HepG2 (cell line): ENCODE measurements around the gene GYPC. TPM values are rescaled to one million over a fixed set of nuclear protein-coding genes. Genes with fewer than 3 reads are reported as not detected.
A peak's percentile ranks its signal among the peaks of the same experiment; 100 is the strongest.

Source experiments
- ATAC-seq: fragments of 200-7000 bp; cut with Tn5 transposase; 3 replicates; pipeline ENCODE4 v1.9.1; 2020; ENCODE audit warnings: mild to moderate bottlenecking, moderate library complexity
- BruUV-seq: library from RNA; stranded (reverse); fragments of 400-500 nt; replicated peaks from 2 replicates; lab custom pipeline; 2021; lab: Mats Ljungman, UMichigan
- CTCF ChIA-PET: fragments of 300-600 bp; formaldehyde crosslinking; extraction: SDS; loops from one replicate; lab custom pipeline; 2021; ENCODE audit warnings: low total read pairs, inconsistent platforms, low intra/inter-chr PET ratio; lab: Yijun Ruan, JAX
- POLR2A ChIA-PET: fragments of 350-600 bp; sonication (Branson Sonifier 250); formaldehyde crosslinking; loops from one replicate; lab custom pipeline; 2020; ENCODE audit warnings: antibody characterized with exemption, inconsistent platforms; lab: Yijun Ruan, JAX
- DNase-seq: peaks from one replicate; pipeline ENCODE4 v3.0.0-alpha.2; 2015; ENCODE audit warnings: low spot score
- FAIRE-seq: peaks from 3 replicates; lab custom pipeline; 2011; peaks lifted over from hg19 to GRCh38; lab: Jason Lieb, UNC
- H2AFZ ChIP-seq: one replicate; pipeline ENCODE4 v1.6.1; 2011; ENCODE audit warnings: low read length, inconsistent platforms
- H3K27ac ChIP-seq: fragments of 300-600 bp; 3 replicates; pipeline ENCODE4 v1.8.0; 2011; ENCODE audit warnings: mixed run types, mild to moderate bottlenecking, mixed read lengths, low read length, inconsistent platforms; ENCODE audit not compliant: insufficient read depth; ENCODE audit errors: extremely low read length
- H3K27me3 ChIP-seq, 2 experiments: fragments of 200-600 bp in 1 of 2; 2 replicates in 1 of 2; 3 replicates in 1 of 2; pipeline versions ENCODE4 v1.6.0 to v1.8.0; 2011; ENCODE audit warnings: low read length in 2 of 2, mild to moderate bottlenecking in 2 of 2, moderate library complexity in 2 of 2, inconsistent platforms in 1 of 2; ENCODE audit not compliant: insufficient read depth in 2 of 2, control insufficient read depth in 1 of 2
- H3K36me3 ChIP-seq, 2 experiments: fragments of 200-600 bp in 1 of 2; replicated peaks in 1 of 2; 2 replicates in 1 of 2; 3 replicates in 1 of 2; pipeline versions ENCODE4 v1.5.1 to v1.8.0; 2011; ENCODE audit warnings: low read length in 2 of 2, inconsistent platforms in 1 of 2; ENCODE audit not compliant: insufficient read depth in 2 of 2, control insufficient read depth in 1 of 2
- H3K4me1 ChIP-seq: 2 replicates; pipeline ENCODE4 v1.5.1; 2012; ENCODE audit warnings: low read length, inconsistent platforms; ENCODE audit not compliant: insufficient read depth
- H3K4me2 ChIP-seq: 2 replicates; pipeline ENCODE4 v1.6.0; 2011; ENCODE audit warnings: low read depth, low read length, inconsistent platforms
- H3K4me3 ChIP-seq, 3 experiments: fragments of 200-600 bp in 1 of 3; sonication (generic), shearing (Covaris generic) in 1 of 3; replicated peaks in 1 of 3; 2 replicates each; pipeline ENCODE4 v1.5.1; 2011 to 2016; ENCODE audit warnings: low read length in 3 of 3, inconsistent platforms in 2 of 3, low read depth in 2 of 3, mild to moderate bottlenecking in 2 of 3, control low read depth in 1 of 3, mixed read lengths in 1 of 3; ENCODE audit not compliant: insufficient read depth in 1 of 3
- H3K79me2 ChIP-seq: one replicate; pipeline ENCODE4 v1.6.1; 2011; ENCODE audit warnings: low read length, inconsistent platforms; ENCODE audit not compliant: insufficient read depth
- H3K9ac ChIP-seq: 2 replicates; pipeline ENCODE4 v1.6.0; 2011; ENCODE audit warnings: mild to moderate bottlenecking, low read depth, low read length, inconsistent platforms; ENCODE audit not compliant: insufficient read depth
- H3K9me3 ChIP-seq: 2 replicates; pipeline ENCODE4 v1.5.1; 2012; ENCODE audit warnings: mild to moderate bottlenecking, low read length
- H4K20me1 ChIP-seq: 2 replicates; pipeline ENCODE4 v1.6.0; 2011; ENCODE audit warnings: inconsistent platforms, mild to moderate bottlenecking, low read length, moderate library complexity; ENCODE audit not compliant: insufficient read depth
- DNMT3B ChIP-seq: conservative IDR thresholded peaks from 2 replicates; pipeline ENCODE4 v1.6.1; 2016; ENCODE audit warnings: missing biosample characterization, control low read depth
- FOXC1 ChIP-seq: sonication (generic); formaldehyde crosslinking; IDR thresholded peaks from 2 replicates; pipeline ENCODE4 v1.8.0; 2022; ENCODE audit warnings: mild to moderate bottlenecking, missing genetic modification reagents, borderline replicate concordance
- KAT8 ChIP-seq: IDR thresholded peaks from 2 replicates; pipeline ENCODE4 v1.6.1; 2016; ENCODE audit warnings: missing genetic modification reagents, missing compliant biosample characterization
- MAFF ChIP-seq: IDR thresholded peaks from 2 replicates; pipeline ENCODE4 v1.6.1; 2011; ENCODE audit warnings: low read depth, low read length, improper control_type of control experiment
- MAFK ChIP-seq, 2 experiments: IDR thresholded peaks in 1 of 2; conservative IDR thresholded peaks in 1 of 2; 2 replicates each; pipeline ENCODE4 v1.6.1; 2011; ENCODE audit warnings: improper control_type of control experiment in 2 of 2, low read length in 2 of 2
- ZBTB7A ChIP-seq: sonication (generic); formaldehyde crosslinking; IDR thresholded peaks from 2 replicates; pipeline ENCODE4 v1.8.0; 2022; ENCODE audit warnings: mild to moderate bottlenecking, missing genetic modification reagents
- ZNF329 ChIP-seq: sonication (generic); formaldehyde crosslinking; IDR thresholded peaks from 2 replicates; pipeline ENCODE4 v1.9.0; 2021; ENCODE audit warnings: low read depth, mild to moderate bottlenecking, missing genetic modification reagents
- ZNF652 ChIP-seq: IDR thresholded peaks from 2 replicates; pipeline ENCODE4 v1.6.1; 2016; ENCODE audit warnings: low read depth, borderline replicate concordance
- ZNF780A ChIP-seq: sonication (generic); formaldehyde crosslinking; IDR thresholded peaks from 2 replicates; pipeline ENCODE4 v1.8.0; 2022; ENCODE audit warnings: mild to moderate bottlenecking, missing genetic modification reagents, moderate library complexity
- WGBS: methylation state at CpG from one replicate; pipeline ENCODE4 v1.1.6; 2017; ENCODE audit warnings: low lambda C conversion rate; 5-methylcytosine and 5-hydroxymethylcytosine counted together
- in situ Hi-C: cut with HindIII; loops from 2 replicates; pipeline ENCODE4 v1.10.0; 2017; ENCODE audit warnings: low pct_unique_long_range_greater_than_20kb; ENCODE audit not compliant: extremely low pct_ligation_motif_present
- intact Hi-C: fragments of 100-400 bp; cut with micrococcal nuclease; formaldehyde crosslinking; loops from one replicate; pipeline ENCODE4 v1.10.0; 2022; ENCODE audit not compliant: unreplicated experiment
- polyA plus RNA-seq, 8 experiments: library from polyadenylated mRNA; depleted of rRNA in 3 of 8; stranded (reverse) in 7 of 8; unstranded in 1 of 8; fragments of >200 nt; fragmentation: Illumina TruSeq in 4 of 8; extraction: Trizol in 4 of 8; gene quantifications; 2 replicates each; pipeline versions ENCODE4 v1.2.1 to v1.2.3, GENCODE V29; 2011 to 2016; ENCODE audit warnings: low read depth in 4 of 8, missing spikeins in 1 of 8, mixed read lengths in 1 of 8; ENCODE audit not compliant: insufficient read depth in 1 of 8
- total RNA-seq, 5 experiments: library from RNA; depleted of rRNA; stranded (reverse); fragments of >200 nt; fragmentation: Illumina TruSeq; extraction: Trizol; gene quantifications; 2 replicates each; pipeline ENCODE4 v1.2.3, GENCODE V29; 2016; ENCODE audit warnings: low read depth in 1 of 5
- TF ChIP-seq, protein P1 (sequence below): IDR thresholded peaks from 2 replicates; pipeline ENCODE4 v1.4.0; 2020; ENCODE audit warnings: mild to moderate bottlenecking, missing genetic modification reagents
- TF ChIP-seq, protein P2 (sequence below): sonication (generic); formaldehyde crosslinking; IDR thresholded peaks from 2 replicates; pipeline ENCODE4 v1.9.0; 2021; ENCODE audit warnings: missing genetic modification reagents, borderline replicate concordance

Gene GYPC
- total and polyA plus RNA-seq, 2 of the 13 experiments (the other 11 are each of a cell fraction or from before 2014, with no cell fraction given): not detected

DNA sequence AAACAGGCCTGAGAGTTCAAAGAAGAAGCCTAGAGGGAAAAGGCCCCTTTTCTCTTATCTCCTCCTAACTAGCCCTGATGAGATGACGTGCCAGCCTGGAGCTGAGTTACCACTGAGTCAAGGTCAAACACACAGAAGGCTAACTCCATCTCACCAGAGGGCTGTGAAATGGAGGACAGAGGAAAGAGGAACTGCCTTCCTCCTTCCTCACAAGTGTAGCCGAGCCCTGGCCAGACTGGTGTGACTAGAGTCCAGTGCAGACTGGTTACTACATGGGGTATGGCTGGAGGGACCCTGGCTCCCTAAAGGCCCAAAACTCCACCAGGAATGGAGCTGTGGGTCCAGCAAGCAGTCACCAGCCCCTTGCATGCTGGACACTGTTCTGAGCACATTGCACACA is 35.7 kb upstream of the GYPC start (continued):
- TF ChIP-seq ZNF329 (CRISPR knock-in tag): no peak

DNA sequence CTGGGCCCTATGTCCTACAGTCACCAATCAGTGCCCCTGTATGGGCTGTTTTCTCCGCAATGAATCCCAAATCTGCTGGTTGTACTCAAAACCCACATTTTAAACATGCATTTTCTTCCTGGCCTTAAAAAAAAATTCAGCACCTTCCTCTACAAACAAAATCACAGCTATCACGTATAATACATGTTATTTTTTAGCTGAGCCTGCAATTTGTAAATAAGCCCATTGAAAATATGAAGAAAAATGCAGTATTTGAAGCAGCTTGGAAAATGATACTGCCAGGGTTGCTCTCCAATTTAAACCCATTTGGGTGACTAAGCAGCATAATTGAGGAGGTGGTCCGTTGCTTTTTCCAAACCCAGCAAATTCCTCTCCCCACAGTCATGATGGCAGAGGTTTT is 33.0 kb upstream of the GYPC start:
- in situ Hi-C loops: no loop called here
- no peak overlapping the region for H3K9ac ChIP-seq
- ATAC-seq: no peak
- H4K20me1 ChIP-seq: no peaks in the 10 kb centered on the region
- H3K79me2 ChIP-seq: no peaks in the 10 kb centered on the region
- no peaks in the 10 kb centered on the region for H3K36me3 ChIP-seq
- H3K27ac ChIP-seq: no peak overlapping the region
- ChIA-PET POLR2A (no interaction called here), CTCF (no interaction called here)
- no peak overlapping the region for H3K4me2 ChIP-seq
- no peak for DNase-seq
- BruUV-seq: no TSS peak
- H3K4me1 ChIP-seq: no peaks in the 10 kb centered on the region
- H3K27me3 ChIP-seq: no peaks in the 10 kb centered on the region; a peak in 1 of 5 replicates
- no peaks in the 10 kb centered on the region for H3K9me3 ChIP-seq
- intact Hi-C loops: no loop called here
- no peak overlapping the region for H2AFZ ChIP-seq
- no peak overlapping the region for H3K4me3 ChIP-seq
- TF ChIP-seq ZNF780A: no peak
- TF ChIP-seq MAFK (conservative IDR thresholded peaks at IDR 0.05 in 1 of 2, IDR thresholded peaks at IDR 0.05 in 1 of 2; ENCODE audit: low read length in 2 of 2): peak; percentile 76 to 87
- no peak for TF ChIP-seq ZNF652 (CRISPR knock-in tag)
- TF ChIP-seq MAFF: peak; percentile 74; the same call in 1 of the 2 replicates
- no peak for TF ChIP-seq DNMT3B (CRISPR knock-in tag)
- WGBS: 2% methylated on average over 3 of the region's 3 CpGs
- FAIRE-seq: no peak

DNA sequence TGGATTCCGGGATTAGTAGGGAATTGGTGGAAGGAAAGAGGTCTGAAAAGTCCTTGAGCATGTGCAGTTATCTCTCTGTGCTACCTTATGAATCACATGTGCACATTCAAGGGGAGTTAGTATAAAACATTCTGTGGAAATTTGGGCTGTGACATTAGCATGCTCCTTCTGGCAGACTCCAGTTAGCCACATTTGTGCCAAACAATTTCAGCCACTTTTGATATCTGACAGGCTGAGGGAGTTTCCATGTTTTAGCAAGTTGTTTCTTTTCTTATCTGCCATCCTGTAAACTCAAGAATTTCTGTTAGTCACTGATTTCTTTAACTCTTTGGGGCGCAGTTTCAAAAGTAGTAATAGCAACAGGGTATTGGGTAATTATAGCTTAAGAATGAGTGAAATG is 28.3 kb upstream of the GYPC start:
- ChIA-PET CTCF (no interaction called here), POLR2A (no interaction called here)
- Histone ChIP-seq H3K27ac (no peak overlapping the region), H4K20me1 (no peaks in the 10 kb centered on the region), H3K9ac (no peak overlapping the region), H3K79me2 (no peaks in the 10 kb centered on the region), H2AFZ (no peak overlapping the region), H3K4me2 (no peak overlapping the region), H3K36me3 (no peaks in the 10 kb centered on the region), H3K4me3 (no peak overlapping the region), H3K4me1 (no peaks in the 10 kb centered on the region), H3K27me3 (no peaks in the 10 kb centered on the region; a peak in 1 of 5 replicates), H3K9me3 (no peaks in the 10 kb centered on the region)
- BruUV-seq: no TSS peak
- under 1% methylated on average over 2 of the region's 2 CpGs for WGBS
- in situ Hi-C loops (loop anchor here (25.0 kb wide), 1 partner anchor 390 kb away; no protein-coding TSS in a partner anchor), intact Hi-C loops (no loop called here)
- no peak for DNase-seq
- ATAC-seq: no peak
- no peak for FAIRE-seq
- TF ChIP-seq, protein P1, sequence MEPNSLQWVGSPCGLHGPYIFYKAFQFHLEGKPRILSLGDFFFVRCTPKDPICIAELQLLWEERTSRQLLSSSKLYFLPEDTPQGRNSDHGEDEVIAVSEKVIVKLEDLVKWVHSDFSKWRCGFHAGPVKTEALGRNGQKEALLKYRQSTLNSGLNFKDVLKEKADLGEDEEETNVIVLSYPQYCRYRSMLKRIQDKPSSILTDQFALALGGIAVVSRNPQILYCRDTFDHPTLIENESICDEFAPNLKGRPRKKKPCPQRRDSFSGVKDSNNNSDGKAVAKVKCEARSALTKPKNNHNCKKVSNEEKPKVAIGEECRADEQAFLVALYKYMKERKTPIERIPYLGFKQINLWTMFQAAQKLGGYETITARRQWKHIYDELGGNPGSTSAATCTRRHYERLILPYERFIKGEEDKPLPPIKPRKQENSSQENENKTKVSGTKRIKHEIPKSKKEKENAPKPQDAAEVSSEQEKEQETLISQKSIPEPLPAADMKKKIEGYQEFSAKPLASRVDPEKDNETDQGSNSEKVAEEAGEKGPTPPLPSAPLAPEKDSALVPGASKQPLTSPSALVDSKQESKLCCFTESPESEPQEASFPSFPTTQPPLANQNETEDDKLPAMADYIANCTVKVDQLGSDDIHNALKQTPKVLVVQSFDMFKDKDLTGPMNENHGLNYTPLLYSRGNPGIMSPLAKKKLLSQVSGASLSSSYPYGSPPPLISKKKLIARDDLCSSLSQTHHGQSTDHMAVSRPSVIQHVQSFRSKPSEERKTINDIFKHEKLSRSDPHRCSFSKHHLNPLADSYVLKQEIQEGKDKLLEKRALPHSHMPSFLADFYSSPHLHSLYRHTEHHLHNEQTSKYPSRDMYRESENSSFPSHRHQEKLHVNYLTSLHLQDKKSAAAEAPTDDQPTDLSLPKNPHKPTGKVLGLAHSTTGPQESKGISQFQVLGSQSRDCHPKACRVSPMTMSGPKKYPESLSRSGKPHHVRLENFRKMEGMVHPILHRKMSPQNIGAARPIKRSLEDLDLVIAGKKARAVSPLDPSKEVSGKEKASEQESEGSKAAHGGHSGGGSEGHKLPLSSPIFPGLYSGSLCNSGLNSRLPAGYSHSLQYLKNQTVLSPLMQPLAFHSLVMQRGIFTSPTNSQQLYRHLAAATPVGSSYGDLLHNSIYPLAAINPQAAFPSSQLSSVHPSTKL: no peak
- TF ChIP-seq, protein P2, sequence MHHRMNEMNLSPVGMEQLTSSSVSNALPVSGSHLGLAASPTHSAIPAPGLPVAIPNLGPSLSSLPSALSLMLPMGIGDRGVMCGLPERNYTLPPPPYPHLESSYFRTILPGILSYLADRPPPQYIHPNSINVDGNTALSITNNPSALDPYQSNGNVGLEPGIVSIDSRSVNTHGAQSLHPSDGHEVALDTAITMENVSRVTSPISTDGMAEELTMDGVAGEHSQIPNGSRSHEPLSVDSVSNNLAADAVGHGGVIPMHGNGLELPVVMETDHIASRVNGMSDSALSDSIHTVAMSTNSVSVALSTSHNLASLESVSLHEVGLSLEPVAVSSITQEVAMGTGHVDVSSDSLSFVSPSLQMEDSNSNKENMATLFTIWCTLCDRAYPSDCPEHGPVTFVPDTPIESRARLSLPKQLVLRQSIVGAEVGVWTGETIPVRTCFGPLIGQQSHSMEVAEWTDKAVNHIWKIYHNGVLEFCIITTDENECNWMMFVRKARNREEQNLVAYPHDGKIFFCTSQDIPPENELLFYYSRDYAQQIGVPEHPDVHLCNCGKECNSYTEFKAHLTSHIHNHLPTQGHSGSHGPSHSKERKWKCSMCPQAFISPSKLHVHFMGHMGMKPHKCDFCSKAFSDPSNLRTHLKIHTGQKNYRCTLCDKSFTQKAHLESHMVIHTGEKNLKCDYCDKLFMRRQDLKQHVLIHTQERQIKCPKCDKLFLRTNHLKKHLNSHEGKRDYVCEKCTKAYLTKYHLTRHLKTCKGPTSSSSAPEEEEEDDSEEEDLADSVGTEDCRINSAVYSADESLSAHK (CRISPR knock-in tag): no peak
- no peak for TF ChIP-seq FOXC1
- no peak for TF ChIP-seq ZBTB7A
- no peak for TF ChIP-seq KAT8 (CRISPR knock-in tag)
